Dedifferentiated amniotic fluid mesenchymal stem cell (primary cell): ENCODE data around the gene TEKT5.
"Not testable (repeated sequence)": the region's sequence is repeated elsewhere in the genome, so short reads cannot be mapped to it uniquely, and the experiment has no call there.

ENCODE experiments used
- DNase-seq: peaks from one replicate; pipeline ENCODE4 v3.0.0-alpha.2; 2016; ENCODE audit errors: extremely low spot score

The TEKT5 gene

DNA sequence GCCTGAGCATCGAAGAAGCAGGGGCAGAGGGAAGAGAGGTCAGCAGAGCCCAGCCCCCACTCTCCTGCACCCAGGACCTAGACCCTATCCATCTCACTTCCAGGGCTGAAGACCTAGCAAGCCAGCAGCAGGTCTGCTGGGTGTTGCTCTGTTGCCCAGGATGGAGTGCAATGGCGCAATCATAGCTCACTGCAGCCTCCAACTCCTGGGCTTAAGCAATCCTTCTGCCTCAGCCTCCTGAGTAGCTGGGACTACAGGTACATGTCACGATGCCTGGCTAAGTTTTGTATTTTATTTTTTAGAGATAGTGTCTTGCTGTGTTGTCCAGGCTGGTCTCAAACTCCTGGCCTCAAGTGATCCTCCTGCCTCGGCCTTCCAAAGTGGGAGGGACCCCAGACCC, 61.3 kb downstream of the TEKT5 start:
- DNase-seq, result not testable (repeated sequence)

- DNase-seq, result no peak
These were observed 62.8 kb downstream of the TEKT5 start for GRCh38 chr16:10631886-10632285.

DNA sequence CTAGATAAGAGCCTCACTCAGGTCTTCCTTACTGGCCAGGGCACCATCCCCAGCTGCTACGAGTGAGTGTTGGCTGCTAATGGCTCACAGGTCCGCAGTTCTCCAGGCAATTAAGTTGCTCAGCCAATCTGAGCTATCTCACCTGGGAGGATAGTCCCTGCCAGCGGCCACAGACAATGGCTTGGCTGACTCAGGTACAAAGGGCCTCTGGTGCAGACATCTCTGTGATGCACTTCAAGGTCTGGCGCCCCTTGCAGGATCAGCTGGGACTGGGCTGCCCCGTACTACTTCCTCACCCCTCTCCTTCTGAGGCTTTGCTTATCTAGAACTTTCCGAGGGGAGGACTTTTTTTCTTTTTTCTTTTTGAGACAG, 65.2 kb downstream of the TEKT5 start:
- DNase-seq, result no peak

DNA sequence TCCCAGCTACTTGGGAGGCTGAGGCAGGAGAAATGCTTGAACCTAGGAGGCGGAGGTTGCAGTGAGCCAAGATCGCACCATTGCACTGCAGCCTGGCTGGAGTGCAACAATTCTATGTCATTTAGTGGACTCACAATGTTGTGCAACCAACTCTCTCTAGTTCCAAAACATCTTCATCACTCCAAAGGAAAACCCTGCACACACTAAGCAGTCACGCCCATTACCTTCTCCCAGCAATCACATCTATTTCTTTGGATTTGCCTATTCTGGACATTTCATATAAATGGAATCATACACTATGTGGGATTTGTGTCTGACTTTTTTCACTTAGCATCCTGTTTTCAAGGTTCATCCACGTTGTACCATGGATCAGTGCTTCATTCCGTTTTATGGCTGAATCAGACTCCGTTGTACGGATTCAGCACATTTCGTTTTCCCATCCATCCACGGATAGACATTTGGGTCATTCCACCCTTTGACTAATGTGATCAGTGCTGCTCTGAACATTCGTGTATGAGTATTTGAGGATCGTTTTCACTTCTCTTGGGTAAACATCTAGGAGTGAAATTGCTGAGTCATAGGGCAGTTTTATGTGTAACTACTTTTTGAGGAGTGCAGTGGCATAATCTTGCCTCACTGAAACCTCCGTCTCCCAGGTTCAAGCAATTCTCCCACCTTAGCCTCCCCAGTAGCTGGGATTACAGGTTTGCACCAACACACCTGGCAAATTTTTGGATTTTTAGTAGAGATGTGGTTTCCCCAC, 69.0 kb downstream of the TEKT5 start:
- DNase-seq, result no peak

GRCh38 chr16:10624527-10624926, 70.2 kb downstream of the TEKT5 start:
- no peak for DNase-seq

- no peak for DNase-seq
These were observed 71.7 kb downstream of the TEKT5 start for GRCh38 chr16:10623059-10623458.

DNA sequence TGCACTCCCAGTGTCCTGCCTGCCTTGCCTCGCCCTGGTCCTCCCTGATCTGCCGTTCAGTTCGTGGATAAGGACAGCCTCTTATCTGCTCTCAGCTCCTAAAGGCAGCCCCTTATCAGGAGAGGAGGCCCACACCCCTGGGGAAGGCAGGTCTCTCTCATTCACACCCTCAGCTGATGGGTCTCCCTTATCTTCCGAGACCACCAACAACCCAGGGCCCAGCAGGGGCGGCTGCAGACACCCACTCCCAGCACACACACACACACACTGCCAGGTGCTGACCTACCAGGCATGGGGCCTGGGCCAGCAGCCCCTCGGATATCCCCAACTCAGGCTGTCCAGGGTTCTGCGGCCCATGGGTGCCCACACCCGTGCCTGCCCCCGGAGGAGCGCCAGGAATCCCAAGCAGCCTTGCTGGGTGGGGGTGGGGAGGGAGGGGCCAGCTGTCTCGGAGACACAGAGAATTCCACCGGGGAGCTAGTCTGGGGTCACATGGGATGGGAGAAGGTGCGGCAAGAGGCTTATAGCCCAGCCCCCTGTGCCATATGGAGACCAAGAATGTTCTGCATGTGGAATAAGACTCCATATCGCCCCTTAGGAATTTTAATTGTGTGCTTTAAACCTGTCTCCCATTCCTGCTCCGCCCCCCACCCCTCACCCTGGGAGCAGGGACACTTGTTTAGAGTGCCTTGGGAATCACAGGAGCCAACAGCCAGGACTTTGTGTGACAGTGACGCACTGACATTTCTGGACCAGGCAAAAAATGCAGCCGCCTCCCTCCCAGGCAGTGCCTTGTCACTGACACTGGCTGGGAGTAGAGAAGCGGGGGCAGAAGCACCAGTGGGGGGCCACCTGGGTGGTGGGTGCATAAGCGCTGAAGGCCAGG, 72.5 kb downstream of the TEKT5 start:
- no peak for DNase-seq

- DNase-seq, result not testable (repeated sequence)
These were observed 73.3 kb downstream of the TEKT5 start for GRCh38 chr16:10621216-10621949.

GRCh38 chr16:10620120-10620519, 74.6 kb downstream of the TEKT5 start:
- no peak for DNase-seq

DNA sequence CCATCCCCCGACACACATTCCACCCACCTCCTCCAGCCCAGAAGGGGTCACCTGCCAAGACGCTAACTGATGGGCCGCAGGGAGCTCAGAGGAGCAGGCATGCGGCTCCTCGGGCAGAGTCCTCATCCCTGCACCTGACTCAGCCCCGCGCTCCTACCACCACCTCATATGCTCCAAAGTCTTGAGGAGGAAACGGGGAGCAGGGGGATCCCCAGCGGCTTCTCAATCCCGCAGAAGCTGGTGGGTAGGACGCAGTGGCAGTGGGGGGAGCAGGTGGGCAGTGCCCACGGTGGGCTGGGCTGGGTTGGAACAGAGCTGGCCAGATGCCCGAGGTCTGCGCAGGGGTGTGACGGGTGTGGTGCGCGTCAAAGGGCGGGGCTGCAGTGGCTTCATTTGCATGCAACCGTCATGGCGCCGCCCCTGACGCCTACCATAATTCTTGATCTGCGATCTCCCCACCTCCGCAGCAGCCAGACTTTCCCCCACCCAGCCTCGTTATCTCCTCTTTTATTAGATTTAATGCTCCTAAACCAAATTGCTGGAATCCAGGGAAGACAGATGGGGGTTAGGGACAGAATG, 75.4 kb downstream of the TEKT5 start:
- no peak for DNase-seq

- DNase-seq, result no peak
These were observed 76.0 kb downstream of the TEKT5 start for GRCh38 chr16:10618710-10619209.

DNA sequence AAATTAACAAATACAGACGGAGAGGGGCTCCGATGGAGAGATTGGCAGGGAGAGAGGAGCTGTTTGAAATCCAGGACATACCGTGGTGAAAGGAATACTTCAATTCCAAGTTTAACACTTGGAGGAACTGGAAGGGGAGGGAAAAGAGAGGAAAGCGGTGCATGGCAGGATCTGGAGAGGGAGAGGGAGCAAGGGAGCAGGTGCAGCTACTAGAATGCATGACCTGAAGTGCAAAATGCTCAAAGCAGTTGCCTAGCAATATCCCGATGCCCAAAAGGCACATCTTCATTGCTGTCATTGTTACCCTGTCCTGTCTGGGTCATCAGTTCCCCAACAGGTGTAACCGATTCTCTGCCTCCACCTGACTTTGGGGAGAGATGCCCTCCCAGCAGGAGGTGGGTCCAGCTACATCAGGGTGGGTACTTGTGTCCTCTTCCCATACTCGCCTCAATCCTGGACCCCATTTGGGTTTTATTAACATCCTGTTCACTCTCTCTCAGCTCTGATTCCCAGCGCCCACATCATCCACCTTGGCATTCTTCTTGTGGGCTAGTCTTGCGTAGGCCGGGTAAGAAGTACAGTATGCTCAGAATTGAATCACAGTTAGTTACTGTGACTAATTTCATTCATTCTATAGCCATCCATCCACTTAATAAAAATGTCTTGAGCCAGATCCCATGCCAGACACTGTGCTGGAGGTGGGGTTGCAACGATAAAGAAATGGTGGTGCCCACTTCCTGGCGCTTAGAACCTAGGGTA, 76.9 kb downstream of the TEKT5 start:
- no peak for DNase-seq

- DNase-seq, result no peak
These were observed 77.7 kb downstream of the TEKT5 start for GRCh38 chr16:10616756-10617640.

GRCh38 chr16:10616419-10616755, 78.3 kb downstream of the TEKT5 start:
- no peak for DNase-seq

GRCh38 chr16:10614685-10615084, 80.0 kb downstream of the TEKT5 start:
- DNase-seq, result no peak

DNA sequence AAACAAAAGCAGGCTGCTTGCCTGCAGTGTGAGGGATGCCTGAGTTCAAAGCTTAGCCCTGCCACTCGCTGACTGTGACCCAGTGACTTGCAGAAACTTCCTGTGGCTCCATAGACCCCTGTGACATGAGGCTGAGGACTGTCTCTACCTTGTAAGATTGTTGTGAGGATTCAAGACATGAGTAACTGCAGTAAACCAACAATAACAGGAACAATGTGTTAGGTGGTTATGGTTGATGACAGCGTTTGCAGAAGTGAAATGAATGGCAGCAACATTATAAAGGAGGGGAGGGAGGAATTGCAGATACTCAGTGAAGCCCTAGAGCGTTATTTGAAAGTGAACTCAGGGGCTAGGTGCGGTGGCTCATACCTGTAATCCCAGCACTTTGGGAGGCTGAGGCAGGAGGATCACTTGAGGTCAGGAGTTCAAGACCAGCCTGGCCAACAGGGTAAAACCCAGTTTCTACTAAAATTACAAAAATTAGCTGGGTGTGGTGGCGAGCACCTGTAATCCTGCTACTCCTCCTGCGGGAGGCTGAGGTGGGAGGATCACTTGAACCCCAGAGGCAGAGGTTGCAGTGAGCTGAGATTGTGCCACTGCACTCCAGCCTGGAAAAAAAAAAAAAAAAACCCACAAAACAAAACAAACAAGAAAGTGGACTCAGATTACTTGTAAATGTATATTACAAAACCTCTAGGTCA, 80.8 kb downstream of the TEKT5 start:
- no peak for DNase-seq

GRCh38 chr16:10612649-10613179, 82.0 kb downstream of the TEKT5 start:
- DNase-seq, result no peak

GRCh38 chr16:10611825-10612342, 82.8 kb downstream of the TEKT5 start:
- DNase-seq, result no peak
